GM21381 (cell line): ENCODE data around the gene MOGAT1.
"Not testable (repeated sequence)": the region's sequence is repeated elsewhere in the genome, so short reads cannot be mapped to it uniquely, and the experiment has no call there.

Experiments used
- ATAC-seq: cut with Tn5 transposase; IDR thresholded peaks from one replicate; pipeline ENCODE4 v1.9.1; 2021; ENCODE audit warnings: mild to moderate bottlenecking, moderate library complexity; ENCODE audit not compliant: unreplicated experiment

Gene MOGAT1

DNA sequence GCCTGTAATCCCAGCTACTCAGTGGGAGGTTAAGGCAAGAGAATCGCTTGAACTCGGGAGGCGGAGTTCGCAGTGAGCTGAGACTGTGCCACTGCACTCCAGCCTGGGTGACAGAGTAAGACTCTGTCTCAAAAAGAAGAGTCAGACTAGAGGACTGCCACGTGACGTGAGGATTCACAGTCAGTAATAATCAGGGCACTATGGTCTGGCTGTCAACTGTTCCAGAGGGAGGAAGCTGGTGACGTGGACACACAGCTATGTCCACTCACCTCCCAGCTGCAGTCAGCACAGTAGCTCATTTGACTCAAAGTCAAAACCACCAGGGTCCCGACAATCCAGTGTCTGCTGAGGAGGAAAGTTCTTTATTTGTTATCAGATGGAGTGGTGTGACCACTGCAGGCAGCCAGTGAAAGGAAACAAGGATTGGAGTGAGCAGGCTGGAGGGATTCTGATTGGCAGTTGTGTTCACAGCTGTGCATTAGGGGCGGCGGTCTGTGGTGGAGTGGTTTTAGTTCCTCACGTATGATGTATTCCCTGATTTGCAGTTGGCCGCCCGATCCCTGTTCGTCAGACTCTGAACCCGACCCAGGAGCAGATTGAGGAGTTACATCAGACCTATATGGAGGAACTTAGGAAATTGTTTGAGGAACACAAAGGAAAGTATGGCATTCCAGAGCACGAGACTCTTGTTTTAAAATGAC, 37.9 kb downstream of the MOGAT1 start:
- ATAC-seq: peak; percentile 56

DNA sequence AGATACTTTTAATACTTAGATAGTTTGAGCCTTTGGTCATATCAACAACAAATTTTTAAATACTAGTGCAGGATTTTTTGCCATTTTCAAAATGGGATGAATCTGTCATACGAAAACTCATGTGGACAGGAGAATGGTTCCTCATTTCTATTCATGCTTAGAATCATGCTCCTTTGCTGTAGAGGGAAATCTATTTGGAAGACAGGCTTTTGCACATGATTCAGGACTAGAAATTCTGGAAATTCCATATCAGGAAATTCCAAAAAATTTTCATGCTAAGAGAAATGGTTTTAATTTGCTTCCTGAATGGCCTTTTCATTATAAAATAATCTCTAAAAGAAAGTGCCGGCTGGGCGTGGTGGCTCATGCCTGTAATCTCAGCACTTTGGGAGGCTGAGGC, 39.3 kb downstream of the MOGAT1 start:
- ATAC-seq: no peak

DNA sequence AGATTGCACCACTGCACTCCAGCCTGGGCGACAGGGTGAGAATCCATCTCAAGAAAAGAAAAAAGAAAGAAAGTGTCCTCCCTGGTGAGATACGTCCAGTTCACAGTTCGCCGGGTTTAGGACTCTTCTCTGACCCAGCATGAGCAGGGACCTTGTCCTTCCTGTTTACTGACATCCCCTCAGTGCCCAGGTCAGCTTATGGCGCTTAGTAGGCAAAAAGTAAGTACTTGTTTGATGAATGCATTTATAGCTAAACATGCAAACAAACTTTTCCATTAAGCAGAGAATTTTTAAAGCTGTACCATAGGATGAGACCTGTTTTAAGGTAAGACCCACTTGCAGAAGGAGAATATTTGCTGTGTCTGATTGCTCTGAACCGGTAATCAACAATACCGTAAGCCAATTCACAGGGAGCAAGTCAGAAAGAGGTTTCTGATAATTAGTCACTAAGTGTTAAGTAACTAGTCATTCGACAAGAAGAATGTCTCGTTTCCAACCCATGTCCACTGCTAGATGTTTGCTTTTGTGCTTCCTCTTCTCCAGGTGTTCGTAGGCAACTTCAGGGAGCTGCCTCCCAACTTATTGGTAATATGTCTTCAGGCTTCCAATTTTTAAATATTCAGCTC, 40.0 kb downstream of the MOGAT1 start:
- peak; percentile 38 for ATAC-seq

DNA sequence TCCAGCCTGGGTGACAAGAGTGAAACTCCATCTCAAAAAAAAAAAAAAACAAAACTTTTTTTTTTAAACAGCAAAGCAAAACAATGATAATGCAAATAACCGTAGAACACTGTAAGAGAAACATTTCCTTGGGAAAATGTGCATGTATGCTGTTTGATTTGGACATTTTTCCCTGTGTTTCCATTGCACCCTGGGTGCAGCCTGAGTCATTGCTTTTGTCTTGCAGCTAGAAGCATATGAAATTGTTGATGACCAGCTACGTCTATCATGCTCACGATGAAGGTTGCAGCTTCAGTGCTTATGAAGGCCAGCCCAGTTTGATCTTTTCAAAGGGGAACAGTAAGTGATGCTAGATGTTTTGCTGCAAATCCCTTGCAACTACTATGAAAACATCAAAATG, 41.5 kb downstream of the MOGAT1 start:
- no peak for ATAC-seq

DNA sequence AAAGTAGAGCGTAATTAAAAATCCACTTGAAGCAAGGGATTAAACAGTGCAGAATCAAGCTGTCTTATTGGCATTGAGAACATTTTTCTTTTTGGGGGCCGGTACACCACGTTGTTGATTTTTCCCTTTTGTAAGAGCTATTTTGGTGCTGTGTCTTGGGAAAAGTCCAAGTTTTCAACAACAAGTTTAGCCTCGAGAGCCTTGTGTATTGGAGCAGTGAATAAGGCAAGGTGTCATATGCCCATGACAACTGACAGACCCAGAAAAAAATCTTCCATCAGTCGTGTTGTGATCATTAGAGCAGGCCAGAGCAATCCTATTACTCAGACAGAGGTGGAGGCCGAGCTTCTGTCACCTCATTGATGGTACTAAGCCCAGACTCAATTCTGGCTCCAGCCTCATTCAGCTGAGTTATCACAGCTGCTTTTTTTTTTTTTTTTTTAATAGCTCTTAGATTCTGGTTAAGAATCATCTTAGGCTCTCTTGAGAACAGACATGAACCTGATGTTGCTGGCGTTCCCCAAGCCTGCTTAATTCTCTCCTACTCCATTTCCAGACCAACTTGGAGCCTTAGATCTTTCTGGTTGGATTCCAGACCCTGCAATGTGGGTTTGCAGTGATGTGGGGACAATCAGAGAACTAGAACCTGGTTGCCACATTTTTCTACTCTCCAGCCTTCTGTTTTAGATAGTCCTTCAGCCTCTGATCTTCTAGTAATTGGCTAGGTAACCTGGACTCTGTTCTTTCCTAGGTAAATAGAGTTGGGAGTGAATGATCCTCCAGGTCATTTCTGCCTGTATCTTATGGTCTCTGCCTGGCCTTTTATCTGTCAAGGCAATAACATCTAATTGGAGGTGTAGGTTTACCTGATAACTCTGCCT, 43.1 kb downstream of the MOGAT1 start:
- no peak for ATAC-seq

DNA sequence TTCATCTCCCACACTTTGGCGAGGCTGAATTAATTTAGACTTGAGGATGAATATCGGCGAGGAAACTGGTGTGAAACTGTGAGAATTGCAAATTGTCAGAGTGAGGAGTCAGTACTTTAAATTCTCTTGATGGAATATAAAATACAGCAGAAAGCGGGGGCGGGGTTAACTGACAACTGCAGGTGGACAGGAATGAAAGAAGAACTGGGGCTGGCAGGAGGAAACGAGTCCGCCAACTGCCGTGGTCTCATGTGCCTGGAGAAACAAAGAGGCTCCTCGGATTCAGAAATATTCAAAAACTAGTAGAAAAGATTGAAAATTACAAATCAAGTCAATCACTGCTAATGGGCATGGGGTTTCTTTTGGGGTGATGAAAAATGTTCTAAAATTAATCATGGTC, 44.3 kb downstream of the MOGAT1 start:
- ATAC-seq: no peak

DNA sequence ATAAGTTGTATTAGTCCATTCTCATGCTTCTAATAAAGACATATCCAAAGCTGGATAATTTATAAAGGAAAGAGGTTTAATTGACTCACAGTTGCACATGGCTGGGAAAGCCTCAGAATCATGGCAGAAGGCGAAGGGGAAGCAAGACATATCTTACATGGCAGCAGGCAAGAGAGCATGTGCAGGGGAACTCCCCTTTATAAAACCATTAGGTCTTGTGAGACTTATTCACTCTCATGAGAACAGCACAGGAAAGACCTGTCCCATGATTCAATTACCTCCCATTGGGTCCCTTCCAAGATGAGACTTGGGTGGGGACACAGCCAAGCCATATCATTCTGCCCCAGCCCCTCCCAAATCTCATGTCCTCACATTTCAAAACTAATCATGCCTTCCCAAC, 48.3 kb downstream of the MOGAT1 start:
- ATAC-seq: not testable (repeated sequence)

DNA sequence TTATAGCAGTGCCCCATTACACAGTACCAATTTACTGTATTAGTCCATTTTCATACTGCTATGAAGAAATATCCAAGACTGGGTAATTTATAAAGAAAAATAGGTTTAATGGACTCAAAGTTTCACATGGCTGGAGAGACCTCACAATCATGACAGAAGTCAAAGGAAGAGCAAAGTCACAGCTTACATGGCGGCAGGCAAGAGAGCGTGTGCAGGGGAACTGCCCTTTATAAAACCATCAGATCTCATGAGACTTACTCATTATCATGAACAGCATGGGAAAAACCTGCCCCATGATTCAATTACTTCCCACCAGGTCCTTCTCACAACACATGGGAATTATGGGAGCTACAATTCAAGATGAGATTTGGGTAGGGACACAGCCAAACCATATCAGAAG, 50.1 kb downstream of the MOGAT1 start:
- ATAC-seq: not testable (repeated sequence)

DNA sequence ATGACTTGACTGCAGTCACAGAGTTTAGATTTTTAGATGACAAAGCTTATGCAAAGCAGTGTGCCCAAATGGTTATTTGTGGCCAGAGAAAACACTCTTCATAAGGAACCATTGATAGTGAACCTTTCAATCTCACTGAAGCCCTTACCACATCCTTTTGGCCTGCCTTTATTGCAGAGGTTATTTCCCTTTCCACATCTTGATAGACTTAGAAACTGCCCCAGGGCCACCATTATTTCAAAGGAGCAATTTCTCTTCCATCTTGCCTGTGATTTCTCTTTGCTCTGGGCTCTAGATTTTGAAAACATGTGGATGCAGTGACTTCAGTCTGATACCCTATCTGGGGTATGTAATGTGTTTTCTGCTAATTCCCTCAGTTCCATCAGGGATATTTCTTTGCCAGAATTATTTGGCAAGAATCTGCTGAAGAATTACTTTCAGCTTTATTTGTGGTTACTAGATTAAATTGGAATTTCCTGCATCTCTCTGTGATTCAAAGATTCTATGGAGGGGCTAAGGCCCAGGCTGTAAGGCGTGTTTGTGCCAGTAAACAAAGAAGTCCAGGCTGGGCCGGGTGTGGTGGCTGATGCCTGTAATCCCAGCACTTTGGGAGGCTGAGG, 51.0 kb downstream of the MOGAT1 start:
- peak; percentile 94 for ATAC-seq

DNA sequence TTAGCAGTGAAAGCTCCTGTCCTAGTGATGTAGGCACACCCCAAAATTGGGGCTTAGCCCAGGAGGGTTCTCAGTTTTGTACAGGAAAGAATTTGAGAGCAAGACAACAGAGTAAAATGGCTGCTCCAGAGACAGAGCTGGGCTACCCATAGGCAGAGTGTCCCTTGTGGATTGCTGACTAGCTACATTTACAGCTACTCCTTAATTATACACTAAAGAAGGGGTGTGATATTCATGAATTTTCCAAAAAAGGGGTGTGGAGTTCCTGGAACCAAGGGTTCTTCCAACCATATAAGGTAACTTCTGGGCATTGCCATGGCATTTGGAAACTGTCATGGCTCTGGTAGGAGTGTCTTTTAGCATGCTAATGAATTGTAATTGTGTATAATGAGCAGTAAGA, 52.8 kb downstream of the MOGAT1 start:
- ATAC-seq: no peak

DNA sequence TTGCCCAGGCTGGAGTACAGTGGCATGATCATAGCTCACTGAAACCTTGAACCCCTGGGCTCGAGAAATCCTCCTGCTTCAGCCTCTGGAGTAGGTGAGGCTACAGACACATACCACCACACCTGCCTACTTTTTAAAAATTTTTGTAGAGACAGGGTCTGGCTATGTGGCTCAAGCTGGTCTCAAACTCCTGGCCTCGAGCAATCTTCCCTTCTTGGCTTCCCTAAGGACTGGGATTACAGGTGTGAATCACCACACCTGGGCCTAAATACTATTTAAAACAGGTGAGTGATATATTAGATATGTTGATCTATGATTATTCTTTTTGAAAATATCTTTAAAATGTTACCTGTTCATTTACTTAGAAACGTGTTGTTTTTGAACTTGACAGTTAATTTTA, 57.2 kb downstream of the MOGAT1 start:
- ATAC-seq: no peak

DNA sequence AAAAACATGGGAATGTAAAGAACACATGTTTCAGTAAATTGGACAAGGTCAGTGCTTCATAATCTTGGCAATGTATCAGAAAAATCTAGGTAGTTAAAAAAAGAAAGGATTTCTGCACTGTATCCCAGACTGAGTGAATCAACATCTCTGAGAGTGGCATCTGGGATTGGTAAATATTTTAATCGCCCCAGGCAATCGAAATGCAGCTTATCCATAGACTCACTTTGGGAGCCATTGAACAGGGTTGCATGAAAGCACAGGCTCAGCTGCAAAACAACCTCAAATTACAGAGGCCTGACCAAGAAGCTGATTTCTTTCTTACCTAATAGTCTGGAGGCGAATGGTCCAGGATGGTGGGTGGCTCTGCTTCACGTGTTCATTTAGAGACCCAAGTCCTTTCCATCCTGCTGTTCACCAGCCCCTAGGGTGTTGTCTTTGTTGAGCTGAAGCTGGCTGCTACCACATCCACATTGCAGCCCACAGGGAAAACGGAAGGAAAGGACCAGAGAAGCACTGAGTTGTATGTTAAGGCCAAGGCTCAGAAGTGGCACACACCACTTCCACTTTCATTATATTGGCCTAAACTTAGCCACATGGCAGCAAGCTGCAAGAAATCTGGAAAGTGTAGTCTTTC, 59.0 kb downstream of the MOGAT1 start:
- peak; percentile 56 for ATAC-seq

DNA sequence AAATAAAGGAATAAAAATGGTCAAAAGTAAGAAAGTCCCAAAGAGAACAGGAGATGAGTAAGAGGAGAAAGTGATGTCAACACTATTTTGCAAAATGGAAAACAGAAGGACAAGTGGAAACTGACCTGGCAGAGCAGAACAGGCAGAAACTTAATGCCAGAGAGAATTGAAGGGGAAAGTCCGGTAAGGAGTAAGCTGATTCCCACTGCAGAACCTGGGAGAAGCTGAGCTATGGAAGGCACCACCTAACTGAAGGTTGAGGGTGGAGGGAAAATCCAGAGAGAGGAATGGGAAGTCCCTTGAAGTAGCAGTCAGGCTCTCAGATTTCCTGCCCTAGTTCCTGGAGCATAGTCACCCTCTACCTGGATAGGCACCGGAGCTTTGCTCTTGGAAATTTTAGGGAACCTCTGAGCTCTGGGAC, 59.8 kb downstream of the MOGAT1 start:
- ATAC-seq: no peak

DNA sequence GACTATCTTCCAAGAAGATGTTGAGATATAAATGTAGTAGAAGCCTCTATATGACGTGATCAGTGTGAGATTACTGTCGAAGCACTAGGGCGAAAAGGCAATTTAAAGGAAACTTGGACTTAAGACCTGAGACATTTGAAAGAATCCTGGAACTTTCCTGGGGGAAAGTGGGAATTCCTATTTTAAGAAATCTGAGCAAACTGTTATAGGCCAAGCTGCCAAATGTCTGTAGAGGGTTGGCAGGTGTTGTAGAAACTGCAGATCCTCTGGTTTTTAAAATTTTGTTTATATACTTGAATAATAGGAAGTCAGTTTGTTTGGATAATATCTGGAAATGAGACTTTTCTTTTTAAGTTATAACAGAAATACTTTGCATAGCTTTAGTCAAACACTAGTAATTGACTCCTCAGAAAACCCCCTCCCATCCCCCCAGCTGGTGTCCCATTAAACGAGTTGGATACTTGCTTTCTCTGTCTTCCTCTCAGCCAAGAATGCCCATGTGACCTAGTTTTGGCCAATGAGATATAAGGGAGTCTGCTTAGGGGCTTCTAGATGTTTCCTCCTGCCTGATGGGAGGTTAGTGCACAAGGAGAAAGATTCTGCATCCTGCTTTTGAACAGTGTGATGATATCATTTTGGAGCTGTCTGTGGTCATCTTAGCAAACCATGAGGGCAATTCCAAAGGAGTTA, 61.2 kb downstream of the MOGAT1 start:
- ATAC-seq: no peak

DNA sequence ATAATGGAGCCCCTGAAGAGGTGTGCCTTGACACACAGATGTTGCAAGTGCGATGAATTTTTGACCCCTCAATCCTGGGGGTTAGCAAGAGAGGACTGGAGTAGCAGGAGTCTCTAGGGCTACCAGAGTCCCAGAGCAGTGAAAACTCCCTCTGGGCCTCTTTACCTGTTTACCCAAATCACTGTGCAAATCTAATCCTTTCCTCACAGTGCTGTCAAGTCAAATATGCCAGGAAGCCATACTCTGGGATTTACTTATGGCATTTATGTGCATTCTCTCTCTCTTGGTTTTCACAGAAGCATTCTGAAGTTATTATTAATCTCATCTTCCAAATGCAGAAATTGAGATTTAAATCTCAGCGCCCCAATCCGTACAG, 62.0 kb downstream of the MOGAT1 start:
- ATAC-seq: no peak

DNA sequence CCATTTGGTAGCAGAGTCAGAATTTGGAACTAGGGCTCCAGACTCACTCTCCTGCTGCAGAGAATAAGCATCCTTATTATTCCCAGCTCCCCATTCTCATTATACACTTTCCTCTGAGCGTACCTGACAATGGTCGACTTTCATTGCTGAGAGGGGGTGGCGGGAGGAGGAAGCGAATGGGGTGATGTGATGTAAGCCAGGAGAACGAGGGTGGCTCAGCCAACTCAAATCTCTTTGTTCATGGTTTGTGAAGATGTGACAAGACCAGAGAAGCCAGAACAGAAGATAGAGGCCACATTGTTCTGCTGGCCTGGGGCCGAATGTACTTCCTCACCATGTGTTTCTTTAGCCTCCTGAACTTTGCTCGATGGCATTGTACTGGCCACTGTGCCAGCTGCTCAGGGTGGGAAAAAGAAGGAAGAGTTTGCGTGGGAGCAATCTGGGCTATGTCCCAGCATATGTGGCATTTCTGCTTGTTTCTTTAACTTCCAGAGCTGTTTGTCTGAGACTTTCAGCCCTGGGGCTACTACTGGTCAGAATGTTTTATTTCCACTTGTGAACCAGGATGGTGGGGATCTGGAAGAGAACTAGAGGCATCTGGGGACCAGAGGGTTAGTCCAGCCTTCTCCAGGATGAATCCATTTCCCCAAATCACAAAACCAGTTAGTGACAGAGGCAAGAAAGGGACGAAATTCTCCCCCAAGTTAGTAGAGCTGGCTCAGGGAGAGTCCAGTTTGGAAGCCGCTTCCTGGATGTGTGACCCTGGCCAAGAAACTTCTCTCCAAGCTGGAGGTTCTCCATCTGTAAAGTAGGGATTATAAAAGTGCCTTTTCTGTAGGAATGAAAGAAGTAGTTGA, 62.6 kb downstream of the MOGAT1 start:
- ATAC-seq: no peak

DNA sequence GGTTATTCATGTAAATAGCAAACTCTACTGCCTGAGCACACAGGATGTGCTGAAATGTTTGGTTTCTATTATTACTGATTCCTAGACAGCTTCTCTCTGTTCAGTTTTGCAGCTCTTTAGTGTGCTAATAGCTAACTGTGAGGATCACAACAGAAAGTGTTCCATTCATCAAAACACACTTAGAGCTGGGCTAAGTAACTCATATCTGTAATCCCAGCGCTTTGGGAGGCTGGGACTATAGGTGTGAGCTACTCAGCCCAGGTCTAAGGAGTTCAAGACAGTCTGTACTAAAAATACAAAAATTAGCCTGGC, 63.2 kb downstream of the MOGAT1 start:
- peak; percentile 73 for ATAC-seq

DNA sequence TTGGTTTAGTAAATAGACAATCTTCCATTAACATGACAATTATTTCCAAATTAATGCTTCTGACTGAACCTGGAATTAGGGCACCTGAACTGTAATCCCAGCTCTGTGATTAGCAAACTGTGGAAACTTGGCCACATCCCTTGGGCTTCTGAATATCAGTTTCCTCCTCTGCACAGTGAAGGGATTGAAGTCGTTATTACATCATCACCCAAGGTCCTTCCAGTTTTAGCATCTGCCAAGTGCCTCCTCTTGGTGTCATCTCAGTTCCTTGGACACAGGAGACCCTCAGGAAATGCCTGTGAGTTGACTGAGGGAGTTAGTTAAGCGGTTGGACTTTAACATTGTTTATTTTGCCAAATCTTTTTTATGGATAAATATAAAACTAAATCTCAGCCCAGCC, 64.8 kb downstream of the MOGAT1 start:
- no peak for ATAC-seq

DNA sequence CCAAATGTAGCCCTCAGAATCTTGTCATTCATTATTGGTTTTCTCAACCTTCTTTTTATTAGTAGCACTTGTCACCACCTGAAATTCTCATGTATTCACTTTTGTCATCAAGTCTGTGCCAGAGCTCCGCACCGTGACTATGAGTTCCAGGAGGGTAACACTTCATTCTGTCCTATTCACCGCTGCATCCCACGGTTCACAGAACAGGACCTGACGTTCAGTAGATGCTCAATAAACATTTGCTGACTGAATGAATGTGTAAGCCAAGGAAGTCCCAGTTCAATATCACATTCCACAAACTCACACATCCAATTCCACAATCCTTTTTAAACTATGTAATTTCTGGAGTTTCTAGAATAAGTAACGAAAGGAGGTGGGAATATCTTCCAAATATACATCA, 65.5 kb downstream of the MOGAT1 start:
- ATAC-seq: no peak

DNA sequence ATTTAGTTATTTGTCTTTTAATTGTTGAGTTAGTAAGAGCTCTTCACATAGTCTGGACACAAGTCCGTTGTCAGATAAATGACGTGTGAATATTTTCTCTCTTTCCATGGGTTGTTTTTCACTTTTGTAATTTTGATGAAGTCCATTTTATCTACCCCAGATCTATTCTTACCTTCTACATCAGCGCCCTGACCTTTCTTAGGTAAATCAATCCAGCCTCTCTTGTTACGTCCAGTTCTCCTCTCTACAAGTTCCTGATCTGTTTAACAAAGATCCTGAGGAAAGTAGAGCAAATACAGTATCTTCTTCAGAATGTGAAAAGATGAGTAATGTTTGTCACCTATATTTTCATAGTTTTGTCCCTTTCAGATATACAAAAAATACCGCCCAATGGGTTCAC, 66.9 kb downstream of the MOGAT1 start:
- ATAC-seq: no peak
